ENCODE data around the gene PPIP5K2.

The PPIP5K2 gene

DNA sequence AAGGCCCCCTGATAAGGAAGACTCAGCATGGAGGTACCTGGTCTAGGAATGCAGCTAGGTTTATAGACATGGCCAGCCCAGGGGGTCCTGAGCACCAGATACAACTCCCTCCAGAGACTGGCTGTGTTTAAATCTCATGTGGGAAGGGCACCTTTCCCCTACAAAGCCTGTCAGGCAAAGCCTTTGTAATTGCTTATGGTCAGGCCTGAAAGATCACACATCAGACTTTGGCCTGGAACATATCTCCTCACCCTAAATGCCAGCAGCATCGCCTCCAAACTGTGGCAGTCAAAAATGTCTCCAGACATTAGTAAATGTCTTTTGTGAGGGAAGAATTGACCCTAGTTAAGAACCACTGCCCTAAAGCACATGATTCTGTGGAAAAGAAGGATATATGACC, 86.9 kb downstream of the PPIP5K2 start:
- TF ChIP-seq CTCF (IDR thresholded peaks at IDR 0.05): no peak
- H3K36me3 ChIP-seq: peaks cover 27% of the 10 kb centered on the region
- H3K9me3 ChIP-seq: no peaks in the 10 kb centered on the region
- H3K4me1 ChIP-seq (ENCODE audit: control insufficient read depth in 1 of 2, insufficient read depth in 1 of 2, low read depth in 1 of 2, low read length in 1 of 2): peaks cover 3 to 6% of the 10 kb centered on the region in 2 experiments
- no peak overlapping the region for H3K27ac ChIP-seq
- H3K4me3 ChIP-seq (ENCODE audit: low read depth in 1 of 2, low read length in 1 of 2): no peak overlapping the region
- no peaks in the 10 kb centered on the region for H3K27me3 ChIP-seq

DNA sequence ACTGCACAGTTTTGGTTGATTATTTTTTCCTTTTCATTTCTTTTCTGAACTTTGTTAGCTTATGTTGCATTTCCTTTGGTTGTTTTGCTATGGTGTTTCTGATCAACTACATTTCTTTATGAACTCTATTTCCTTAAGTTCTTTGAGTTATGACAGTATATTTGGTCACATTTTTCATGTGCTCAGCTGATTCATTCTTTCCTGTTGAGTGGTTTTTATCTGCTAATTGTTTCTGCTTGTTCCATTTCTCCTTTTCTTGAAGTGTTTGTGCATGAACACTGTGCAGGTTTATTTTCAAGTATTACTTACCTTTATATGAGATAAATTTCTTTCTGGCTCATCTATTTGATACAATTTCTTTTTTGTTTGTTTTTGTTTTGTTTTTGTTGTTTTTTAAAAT, 87.6 kb downstream of the PPIP5K2 start:
- peaks cover 22% of the 10 kb centered on the region for H3K36me3 ChIP-seq
- peaks cover 8 to 12% of the 10 kb centered on the region in 2 experiments for H3K4me1 ChIP-seq (ENCODE audit: control insufficient read depth in 1 of 2, insufficient read depth in 1 of 2, low read depth in 1 of 2, low read length in 1 of 2)
- no peak for TF ChIP-seq CTCF (IDR thresholded peaks at IDR 0.05)
- H3K4me3 ChIP-seq (ENCODE audit: low read depth in 1 of 2, low read length in 1 of 2): no peak overlapping the region
- no peak overlapping the region for H3K27ac ChIP-seq
- no peaks in the 10 kb centered on the region for H3K27me3 ChIP-seq
- no peaks in the 10 kb centered on the region for H3K9me3 ChIP-seq

DNA sequence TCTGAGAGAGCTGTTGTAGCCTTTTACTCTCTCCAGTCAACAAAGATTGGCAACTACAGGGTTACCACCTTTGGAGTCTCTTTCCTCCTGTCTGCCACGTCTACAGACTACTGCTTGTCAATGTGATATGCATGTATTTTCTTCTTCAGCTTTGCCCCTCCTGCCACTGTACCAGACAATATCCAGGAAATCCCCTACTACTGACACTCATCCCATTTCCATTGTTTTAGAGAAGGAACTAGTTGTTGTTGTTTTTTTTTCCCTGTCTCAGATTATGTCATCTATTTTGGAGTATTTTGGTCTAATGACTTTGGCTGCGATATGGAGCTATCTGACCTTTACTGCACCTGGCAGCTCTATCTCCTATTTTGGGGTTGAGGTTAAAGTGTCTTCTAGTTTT, 88.4 kb downstream of the PPIP5K2 start:
- no peak overlapping the region for H3K27ac ChIP-seq
- no peaks in the 10 kb centered on the region for H3K9me3 ChIP-seq
- no peak overlapping the region for H3K4me3 ChIP-seq (ENCODE audit: low read depth in 1 of 2, low read length in 1 of 2)
- H3K27me3 ChIP-seq: no peaks in the 10 kb centered on the region
- TF ChIP-seq CTCF (IDR thresholded peaks at IDR 0.05): no peak
- H3K36me3 ChIP-seq: peaks cover 18% of the 10 kb centered on the region
- peaks cover 8 to 12% of the 10 kb centered on the region in 2 experiments for H3K4me1 ChIP-seq (ENCODE audit: control insufficient read depth in 1 of 2, insufficient read depth in 1 of 2, low read depth in 1 of 2, low read length in 1 of 2)

DNA sequence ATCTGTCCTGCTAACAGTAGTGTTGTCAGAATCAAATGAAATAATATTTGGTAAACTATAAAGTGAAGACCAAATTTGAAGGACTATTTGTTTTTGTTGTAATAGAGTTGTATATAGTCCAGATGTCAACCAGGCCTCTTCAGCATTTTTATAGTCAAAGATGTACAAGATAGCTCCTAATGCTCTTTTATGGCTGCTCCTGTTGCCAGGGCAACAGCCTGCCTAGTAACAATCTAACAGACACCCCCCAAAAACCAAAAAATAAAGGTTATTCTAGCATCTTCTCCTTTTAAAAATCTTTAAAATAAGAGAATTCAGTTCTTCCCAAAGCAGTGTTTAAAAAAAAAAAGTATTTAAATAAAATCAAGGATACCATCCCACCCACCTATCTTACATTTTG, 89.0 kb downstream of the PPIP5K2 start:
- Histone ChIP-seq H3K9me3 (no peaks in the 10 kb centered on the region), H3K27me3 (no peaks in the 10 kb centered on the region), H3K27ac (no peak overlapping the region), H3K36me3 (peaks cover 15% of the 10 kb centered on the region), H3K4me1 (ENCODE audit: control insufficient read depth in 1 of 2, insufficient read depth in 1 of 2, low read depth in 1 of 2, low read length in 1 of 2) (peaks cover 8 to 12% of the 10 kb centered on the region in 2 experiments), H3K4me3 (ENCODE audit: low read depth in 1 of 2, low read length in 1 of 2) (no peak overlapping the region)
- no peak for TF ChIP-seq CTCF (IDR thresholded peaks at IDR 0.05)

DNA sequence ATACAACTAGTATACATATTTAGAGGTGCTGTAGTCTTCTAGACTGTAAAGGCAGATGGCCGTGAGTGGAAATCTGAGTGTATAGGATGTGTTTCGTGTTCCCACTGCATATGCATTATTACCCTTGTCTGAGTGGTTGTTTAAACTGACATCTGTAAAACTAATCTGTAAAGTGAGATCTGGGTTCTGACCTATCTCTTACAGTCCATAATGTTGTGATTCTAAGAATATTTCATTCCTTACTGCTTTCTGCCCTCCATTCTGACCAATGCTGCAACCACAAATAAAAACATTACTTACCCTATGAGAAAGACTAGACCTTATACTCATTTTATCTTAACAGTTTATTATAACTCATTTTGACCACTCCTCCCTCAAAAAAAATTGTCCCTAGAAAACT, 90.9 kb downstream of the PPIP5K2 start:
- no peak for TF ChIP-seq CTCF (IDR thresholded peaks at IDR 0.05)
- no peaks in the 10 kb centered on the region for H3K9me3 ChIP-seq
- no peak overlapping the region for H3K27ac ChIP-seq
- peaks cover 10% of the 10 kb centered on the region for H3K36me3 ChIP-seq
- no peaks in the 10 kb centered on the region for H3K27me3 ChIP-seq
- no peak overlapping the region for H3K4me3 ChIP-seq (ENCODE audit: low read depth in 1 of 2, low read length in 1 of 2)
- peaks cover 9 to 12% of the 10 kb centered on the region in 2 experiments for H3K4me1 ChIP-seq (ENCODE audit: control insufficient read depth in 1 of 2, insufficient read depth in 1 of 2, low read depth in 1 of 2, low read length in 1 of 2)

All from neutrophil (primary cell).